ENCODE data around the gene ISM1. TPM values are rescaled to one million over a fixed set of nuclear protein-coding genes. Genes with fewer than 3 reads are reported as not detected.

ISM1 gene
- polyA plus RNA-seq, 1 donor from 2014 or later: not detected

GRCh38 chr20:13226367-13226766, 5.3 kb downstream of the ISM1 start:
- Histone ChIP-seq H2AFZ (ENCODE audit: low read depth, low read length) (no peak overlapping the region), H3F3A (ENCODE audit: insufficient read depth, low read length, poor library complexity, severe bottlenecking) (no peaks in the 10 kb centered on the region), H3K79me2 (replicated peaks; ENCODE audit: insufficient read depth, low read length) (no peaks in the 10 kb centered on the region), H3K9me2 (ENCODE audit: insufficient read depth, low read length) (no peaks in the 10 kb centered on the region), H3K27me3 (ENCODE audit: insufficient read depth, low read depth, low read length) (peaks cover 19% of the 10 kb centered on the region), H3K36me3 (ENCODE audit: insufficient read depth, low read length) (no peaks in the 10 kb centered on the region), H4K20me1 (ENCODE audit: insufficient read depth) (no peaks in the 10 kb centered on the region), H3K9ac (ENCODE audit: low read length) (no peak overlapping the region), H3K4me2 (ENCODE audit: low read length) (no peak overlapping the region), H3K4me3 (ENCODE audit: low read length) (no peak overlapping the region), H3K27ac (ENCODE audit: low read length) (no peak overlapping the region), H3K9me3 (ENCODE audit: low read length) (no peaks in the 10 kb centered on the region)
- TF ChIP-seq TAF1 (IDR thresholded peaks at IDR 0.05; ENCODE audit: low read depth) (no peak), EZH2 (IDR thresholded peaks at IDR 0.05; ENCODE audit: borderline replicate concordance, insufficient read depth, low read length, poor library complexity, severe bottlenecking) (no peak), REST (IDR thresholded peaks at IDR 0.05; ENCODE audit: borderline replicate concordance) (no peak), EP300 (conservative IDR thresholded peaks at IDR 0.05; ENCODE audit: poor library complexity, severe bottlenecking) (no peak), MXI1 (conservative IDR thresholded peaks at IDR 0.05; ENCODE audit: poor library complexity, severe bottlenecking) (no peak), SMC3 (conservative IDR thresholded peaks at IDR 0.05; ENCODE audit: poor library complexity) (no peak), RAD21 (conservative IDR thresholded peaks at IDR 0.05) (no peak), POLR2AphosphoS5 (IDR thresholded peaks at IDR 0.05) (no peak), CTCF (IDR thresholded peaks at IDR 0.05; ENCODE audit: poor library complexity, severe bottlenecking) (no peak)

- no peaks in the 10 kb centered on the region for H3F3A ChIP-seq (ENCODE audit: insufficient read depth, low read length, poor library complexity, severe bottlenecking)
- H2AFZ ChIP-seq (ENCODE audit: low read depth, low read length): no peak overlapping the region
- no peak overlapping the region for H3K27ac ChIP-seq (ENCODE audit: low read length)
- H3K4me2 ChIP-seq (ENCODE audit: low read length): no peak overlapping the region
- H3K36me3 ChIP-seq (ENCODE audit: insufficient read depth, low read length): no peaks in the 10 kb centered on the region
- TF ChIP-seq POLR2AphosphoS5 (IDR thresholded peaks at IDR 0.05) (no peak), MXI1 (conservative IDR thresholded peaks at IDR 0.05; ENCODE audit: poor library complexity, severe bottlenecking) (no peak), TAF1 (IDR thresholded peaks at IDR 0.05; ENCODE audit: low read depth) (no peak), CTCF (IDR thresholded peaks at IDR 0.05; ENCODE audit: poor library complexity, severe bottlenecking) (no peak), SMC3 (conservative IDR thresholded peaks at IDR 0.05; ENCODE audit: poor library complexity) (no peak), REST (IDR thresholded peaks at IDR 0.05; ENCODE audit: borderline replicate concordance) (no peak)
- no peak overlapping the region for H3K9ac ChIP-seq (ENCODE audit: low read length)
- no peaks in the 10 kb centered on the region for H3K9me3 ChIP-seq (ENCODE audit: low read length)
- H3K27me3 ChIP-seq (ENCODE audit: insufficient read depth, low read depth, low read length): peaks cover under 1% of the 10 kb centered on the region
- no peaks in the 10 kb centered on the region for H3K79me2 ChIP-seq (replicated peaks; ENCODE audit: insufficient read depth, low read length)
- H3K9me2 ChIP-seq (ENCODE audit: insufficient read depth, low read length): no peaks in the 10 kb centered on the region
- H3K4me3 ChIP-seq (ENCODE audit: low read length): no peak overlapping the region
- H4K20me1 ChIP-seq (ENCODE audit: insufficient read depth): no peaks in the 10 kb centered on the region
Observed at GRCh38 chr20:13228771-13229170, 7.7 kb downstream of the ISM1 start.

Measured in neural cell (in vitro differentiated cells).